ENCODE data around the gene MANF. TPM values are rescaled to one million over a fixed set of nuclear protein-coding genes. Genes with fewer than 3 reads are reported as not detected.

Gene MANF
- total RNA-seq, 2 donors from 2014 or later, result 25.4 to 35.6 TPM

- Histone ChIP-seq H3K27me3 (no peaks in the 10 kb centered on the region), H3K4me1 (no peaks in the 10 kb centered on the region), H3K9me3 (no peaks in the 10 kb centered on the region), H3K36me3 (replicated peaks in 1 of 2; ENCODE audit: insufficient read depth in 1 of 2, low read depth in 2 of 2) (no peaks in the 10 kb centered on the region), H3K27ac (no peak overlapping the region), H3K4me3 (no peak overlapping the region)
- intact Hi-C loops (cut with DNase I), result loop anchor here (10.0 kb wide), 1 partner anchor 740 kb away; no protein-coding TSS in a partner anchor
- no peak for TF ChIP-seq POLR2A (IDR thresholded peaks at IDR 0.05)
- TF ChIP-seq, protein P1, sequence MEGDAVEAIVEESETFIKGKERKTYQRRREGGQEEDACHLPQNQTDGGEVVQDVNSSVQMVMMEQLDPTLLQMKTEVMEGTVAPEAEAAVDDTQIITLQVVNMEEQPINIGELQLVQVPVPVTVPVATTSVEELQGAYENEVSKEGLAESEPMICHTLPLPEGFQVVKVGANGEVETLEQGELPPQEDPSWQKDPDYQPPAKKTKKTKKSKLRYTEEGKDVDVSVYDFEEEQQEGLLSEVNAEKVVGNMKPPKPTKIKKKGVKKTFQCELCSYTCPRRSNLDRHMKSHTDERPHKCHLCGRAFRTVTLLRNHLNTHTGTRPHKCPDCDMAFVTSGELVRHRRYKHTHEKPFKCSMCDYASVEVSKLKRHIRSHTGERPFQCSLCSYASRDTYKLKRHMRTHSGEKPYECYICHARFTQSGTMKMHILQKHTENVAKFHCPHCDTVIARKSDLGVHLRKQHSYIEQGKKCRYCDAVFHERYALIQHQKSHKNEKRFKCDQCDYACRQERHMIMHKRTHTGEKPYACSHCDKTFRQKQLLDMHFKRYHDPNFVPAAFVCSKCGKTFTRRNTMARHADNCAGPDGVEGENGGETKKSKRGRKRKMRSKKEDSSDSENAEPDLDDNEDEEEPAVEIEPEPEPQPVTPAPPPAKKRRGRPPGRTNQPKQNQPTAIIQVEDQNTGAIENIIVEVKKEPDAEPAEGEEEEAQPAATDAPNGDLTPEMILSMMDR (IDR thresholded peaks at IDR 0.05), result no peak
- ATAC-seq, result no peak
- no peak for DNase-seq
Observed at GRCh38 chr3:51375136-51375535, 10.0 kb upstream of the MANF start.

DNA sequence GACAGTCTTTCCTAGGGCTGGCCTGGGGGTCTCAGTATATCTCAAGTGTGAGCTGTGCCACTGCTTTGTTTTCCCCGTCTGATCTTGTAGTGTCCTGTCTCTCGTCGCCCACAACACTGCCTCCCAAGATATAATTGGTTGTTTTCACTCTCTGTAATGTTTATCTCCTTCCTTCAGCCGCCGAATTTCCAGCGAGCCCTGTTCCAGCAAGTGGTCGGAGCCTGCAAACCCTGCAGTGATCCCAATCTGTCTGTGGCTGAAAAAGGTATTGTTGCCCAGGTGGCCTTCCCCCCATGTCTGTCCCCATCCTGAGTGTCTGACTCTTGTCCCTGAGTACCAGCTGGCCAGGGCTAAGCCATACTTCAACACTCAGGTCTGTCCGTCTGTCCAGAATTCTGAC is 9.5 kb upstream of the MANF start:
- no peak overlapping the region for H3K4me3 ChIP-seq
- no peaks in the 10 kb centered on the region for H3K27me3 ChIP-seq
- ATAC-seq (no peak), DNase-seq (no peak)
- no peaks in the 10 kb centered on the region for H3K36me3 ChIP-seq (replicated peaks in 1 of 2; ENCODE audit: insufficient read depth in 1 of 2, low read depth in 2 of 2)
- H3K9me3 ChIP-seq, result no peaks in the 10 kb centered on the region
- TF ChIP-seq POLR2A (IDR thresholded peaks at IDR 0.05), result no peak
- TF ChIP-seq, protein P1 (IDR thresholded peaks at IDR 0.05), result no peak
- intact Hi-C loops (cut with DNase I), result loop anchor here (10.0 kb wide), 1 partner anchor 741 kb away; no protein-coding TSS in a partner anchor
- no peak overlapping the region for H3K27ac ChIP-seq
- no peaks in the 10 kb centered on the region for H3K4me1 ChIP-seq
- WGBS, 2 donors, result 76 to 89% methylated on average over 8 of the region's 8 CpGs

DNA sequence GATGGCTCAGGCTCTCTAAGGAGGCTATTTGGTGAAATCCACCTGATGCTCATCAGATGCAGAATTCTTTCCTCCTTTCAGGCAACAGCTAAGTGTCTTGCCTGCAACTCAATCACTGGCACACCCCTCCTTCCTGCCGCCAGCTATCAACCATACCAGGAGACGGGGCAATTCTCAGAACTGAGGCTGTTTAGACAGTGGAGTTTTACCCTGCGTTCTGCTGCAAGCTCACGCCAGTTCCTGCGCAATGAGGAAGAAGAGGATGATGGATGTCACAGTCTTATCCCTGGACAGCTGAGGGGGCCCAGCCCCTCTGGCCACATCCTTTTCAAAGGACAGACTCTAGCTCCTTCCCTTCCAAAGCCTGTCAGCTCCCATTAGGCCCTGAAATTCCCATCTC is 7.0 kb upstream of the MANF start:
- no peak for TF ChIP-seq POLR2A (IDR thresholded peaks at IDR 0.05)
- TF ChIP-seq, protein P1 (IDR thresholded peaks at IDR 0.05), result no peak
- DNase-seq (no peak), ATAC-seq (no peak)

DNA sequence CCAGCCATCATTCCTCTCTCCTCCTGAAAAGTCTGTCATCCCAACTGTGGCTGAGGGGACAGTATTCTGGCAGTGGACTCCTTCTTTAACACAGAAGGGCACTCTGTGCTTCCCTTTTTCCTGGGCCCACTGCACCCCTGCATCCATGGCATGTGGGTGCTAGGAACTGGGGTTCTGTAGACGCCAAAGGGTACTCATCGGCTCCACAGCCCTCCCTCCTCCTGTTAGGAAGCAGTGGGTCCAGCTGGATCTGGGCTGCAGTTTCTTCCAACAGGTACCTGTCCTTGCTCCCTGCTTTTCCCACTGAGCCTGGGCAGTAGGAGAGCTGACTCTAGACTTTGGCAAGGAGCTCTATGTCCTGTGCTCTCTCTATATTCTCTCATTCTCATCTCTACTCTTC is 6.4 kb upstream of the MANF start:
- Histone ChIP-seq H3K27ac (no peak overlapping the region), H3K4me1 (peaks cover 6% of the 10 kb centered on the region), H3K36me3 (replicated peaks in 1 of 2; ENCODE audit: insufficient read depth in 1 of 2, low read depth in 2 of 2) (no peaks in the 10 kb centered on the region), H3K4me3 (no peak overlapping the region), H3K9me3 (no peaks in the 10 kb centered on the region), H3K27me3 (no peaks in the 10 kb centered on the region)
- no peak for ATAC-seq
- 63 to 85% methylated on average over 2 of the region's 2 CpGs for WGBS, 2 donors
- TF ChIP-seq, protein P1 (IDR thresholded peaks at IDR 0.05), result no peak
- TF ChIP-seq POLR2A (IDR thresholded peaks at IDR 0.05), result no peak
- intact Hi-C loops (cut with DNase I), result loop anchor here (10.0 kb wide), 1 partner anchor 744 kb away; no protein-coding TSS in a partner anchor
- DNase-seq, result no peak

More for the DNA sequence above, 7.0 kb upstream of the MANF start:
- no peaks in the 10 kb centered on the region for H3K36me3 ChIP-seq (replicated peaks in 1 of 2; ENCODE audit: insufficient read depth in 1 of 2, low read depth in 2 of 2)
- no peaks in the 10 kb centered on the region for H3K4me1 ChIP-seq
- H3K9me3 ChIP-seq, result no peaks in the 10 kb centered on the region
- intact Hi-C loops (cut with DNase I), result loop anchor here (10.0 kb wide), 1 partner anchor 743 kb away; no protein-coding TSS in a partner anchor
- WGBS, 2 donors, result 60 to 100% methylated on average over 3 to 5 of the region's 5 CpGs
- no peaks in the 10 kb centered on the region for H3K27me3 ChIP-seq
- no peak overlapping the region for H3K27ac ChIP-seq
- H3K4me3 ChIP-seq, result no peak overlapping the region

DNA sequence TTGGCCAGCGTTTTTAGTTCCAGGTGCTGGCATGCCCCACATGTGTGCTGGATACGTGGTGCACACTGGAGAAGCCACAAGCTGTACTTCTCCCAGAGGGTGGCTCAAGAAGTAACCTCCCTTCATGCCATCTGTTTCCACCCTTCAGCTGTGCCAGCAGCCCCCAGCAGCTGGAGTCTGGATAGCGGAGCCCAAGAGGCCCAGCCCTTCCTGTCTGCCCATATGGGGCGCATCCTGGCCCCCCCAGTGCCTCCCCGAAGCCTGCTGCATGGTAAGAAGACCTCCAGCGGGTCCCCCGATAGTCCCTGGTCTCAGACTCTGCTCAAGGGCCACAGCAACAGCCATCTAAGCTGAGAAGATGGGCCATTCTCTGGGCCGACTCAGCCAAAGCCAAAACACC is 5.8 kb upstream of the MANF start:
- no peak for ATAC-seq
- TF ChIP-seq, protein P1 (IDR thresholded peaks at IDR 0.05), result no peak
- intact Hi-C loops (cut with DNase I), result loop anchor here (10.0 kb wide), 1 partner anchor 744 kb away; no protein-coding TSS in a partner anchor
- Histone ChIP-seq H3K9me3 (no peaks in the 10 kb centered on the region), H3K4me1 (peaks cover 10% of the 10 kb centered on the region), H3K27me3 (no peaks in the 10 kb centered on the region), H3K4me3 (no peak overlapping the region), H3K36me3 (replicated peaks in 1 of 2; ENCODE audit: insufficient read depth in 1 of 2, low read depth in 2 of 2) (no peaks in the 10 kb centered on the region), H3K27ac (no peak overlapping the region)
- no peak for DNase-seq
- WGBS, 2 donors, result 72 to 79% methylated on average over 5 to 8 of the region's 8 CpGs

All from body of pancreas (tissue), 4 donors.